ENCODE measurements around the gene ACSS1.
A peak's percentile ranks its signal among the peaks of the same experiment; 100 is the strongest.

The ACSS1 gene

DNA sequence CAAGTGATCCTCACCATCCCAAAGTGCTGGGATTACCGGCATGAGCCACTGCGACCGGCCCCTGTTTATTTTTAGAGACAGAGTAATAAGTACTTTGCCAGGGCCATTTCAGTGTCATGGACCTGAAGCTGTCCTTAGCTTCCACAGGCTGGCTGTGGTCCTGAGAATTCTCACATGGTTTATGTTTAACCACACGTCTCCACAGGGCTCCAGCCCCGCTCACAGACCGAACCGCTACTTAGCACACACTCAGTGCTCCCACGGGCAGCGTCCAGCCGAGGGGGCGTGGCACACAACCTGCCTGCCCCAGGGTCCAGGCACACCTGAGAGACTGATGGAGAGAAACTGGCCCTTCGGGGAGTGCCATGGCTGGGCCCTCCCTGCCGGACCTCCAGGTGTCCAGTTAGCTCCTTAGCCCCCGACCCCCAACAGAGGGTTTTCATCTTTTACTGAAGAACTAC, 11.7 kb downstream of the ACSS1 start:
- DNase-seq (ENCODE audit: low read depth) = no peak
- TF ChIP-seq, protein P1, sequence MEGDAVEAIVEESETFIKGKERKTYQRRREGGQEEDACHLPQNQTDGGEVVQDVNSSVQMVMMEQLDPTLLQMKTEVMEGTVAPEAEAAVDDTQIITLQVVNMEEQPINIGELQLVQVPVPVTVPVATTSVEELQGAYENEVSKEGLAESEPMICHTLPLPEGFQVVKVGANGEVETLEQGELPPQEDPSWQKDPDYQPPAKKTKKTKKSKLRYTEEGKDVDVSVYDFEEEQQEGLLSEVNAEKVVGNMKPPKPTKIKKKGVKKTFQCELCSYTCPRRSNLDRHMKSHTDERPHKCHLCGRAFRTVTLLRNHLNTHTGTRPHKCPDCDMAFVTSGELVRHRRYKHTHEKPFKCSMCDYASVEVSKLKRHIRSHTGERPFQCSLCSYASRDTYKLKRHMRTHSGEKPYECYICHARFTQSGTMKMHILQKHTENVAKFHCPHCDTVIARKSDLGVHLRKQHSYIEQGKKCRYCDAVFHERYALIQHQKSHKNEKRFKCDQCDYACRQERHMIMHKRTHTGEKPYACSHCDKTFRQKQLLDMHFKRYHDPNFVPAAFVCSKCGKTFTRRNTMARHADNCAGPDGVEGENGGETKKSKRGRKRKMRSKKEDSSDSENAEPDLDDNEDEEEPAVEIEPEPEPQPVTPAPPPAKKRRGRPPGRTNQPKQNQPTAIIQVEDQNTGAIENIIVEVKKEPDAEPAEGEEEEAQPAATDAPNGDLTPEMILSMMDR (IDR thresholded peaks at IDR 0.05; ENCODE audit: low read depth, low read length, missing control alignments) = no peak
- no peak overlapping the region for H3K4me3 ChIP-seq (ENCODE audit: low read depth, low read length)

DNA sequence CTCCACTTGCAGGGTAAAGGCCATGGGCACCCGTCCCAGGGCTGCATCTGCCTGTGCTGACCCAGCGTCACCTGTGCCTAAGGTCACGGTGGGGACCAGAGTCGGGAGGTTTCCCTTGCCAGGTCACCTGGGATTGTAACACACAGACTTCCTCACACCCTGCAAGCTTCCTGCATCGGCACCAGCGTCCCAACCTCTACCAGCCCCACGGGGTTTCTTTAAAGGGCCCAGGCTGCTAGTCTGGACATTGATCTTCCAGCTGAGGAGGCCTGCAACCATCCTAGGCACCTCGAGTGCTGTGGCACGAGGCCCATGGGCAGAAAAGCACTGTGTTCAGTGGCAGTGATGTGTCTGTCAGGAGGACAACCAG, 12.6 kb downstream of the ACSS1 start:
- no peak overlapping the region for H3K4me3 ChIP-seq (ENCODE audit: low read depth, low read length)
- TF ChIP-seq, protein P1 (IDR thresholded peaks at IDR 0.05; ENCODE audit: low read depth, low read length, missing control alignments) = no peak
- DNase-seq (ENCODE audit: low read depth) = no peak

DNA sequence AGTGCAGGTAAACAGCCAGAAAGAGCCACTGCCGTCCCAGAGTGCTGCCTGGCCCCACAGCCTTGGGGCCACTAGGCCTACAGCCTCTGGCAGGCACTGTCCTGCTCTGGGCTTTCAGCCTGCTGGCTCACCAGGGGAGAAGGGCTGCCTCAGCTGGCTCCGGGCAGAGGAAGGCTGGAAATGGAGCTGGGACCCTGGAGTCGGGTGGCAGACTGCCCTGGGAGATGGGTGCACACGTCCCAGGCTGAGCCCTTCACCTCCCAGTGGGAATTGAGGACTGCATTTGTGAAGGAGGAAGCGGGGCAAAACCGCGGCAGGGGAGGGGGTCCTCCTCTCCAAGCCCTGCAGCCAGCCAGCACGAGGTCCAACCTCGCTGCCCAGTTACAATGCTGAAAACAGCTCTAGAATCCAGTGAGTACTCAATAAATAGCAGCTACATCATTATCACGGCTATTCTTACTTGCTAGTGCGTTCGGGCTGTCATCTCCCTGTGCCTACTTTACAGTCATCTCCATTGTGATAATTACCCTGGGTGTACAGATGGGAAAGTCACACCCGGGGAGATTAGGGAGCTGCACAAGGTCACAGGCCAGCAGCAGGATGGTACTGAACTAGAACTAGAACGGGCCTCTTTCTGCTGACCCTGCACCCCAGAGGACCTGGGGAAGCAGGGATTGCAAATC, 13.1 kb downstream of the ACSS1 start:
- TF ChIP-seq, protein P1 (IDR thresholded peaks at IDR 0.05; ENCODE audit: low read depth, low read length, missing control alignments) = no peak
- DNase-seq (ENCODE audit: low read depth) = no peak
- H3K4me3 ChIP-seq (ENCODE audit: low read depth, low read length) = no peak overlapping the region

DNA sequence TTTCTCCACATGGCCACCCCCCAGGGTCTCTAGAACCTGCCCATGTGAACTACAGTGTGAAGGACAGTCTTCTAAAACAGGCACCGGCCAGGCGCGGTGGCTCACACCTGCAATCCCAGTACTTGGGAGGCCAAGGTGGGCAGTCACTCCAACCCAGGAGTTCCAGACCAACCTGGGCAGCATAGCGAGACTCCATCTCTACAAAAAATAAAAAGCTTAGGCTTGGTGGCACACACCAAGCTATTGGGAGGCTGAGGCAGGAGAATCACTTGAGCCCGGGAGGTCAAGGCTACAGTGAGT, 13.7 kb downstream of the ACSS1 start:
- no peak overlapping the region for H3K4me3 ChIP-seq (ENCODE audit: low read depth, low read length)
- no peak for DNase-seq (ENCODE audit: low read depth)
- TF ChIP-seq, protein P1 (IDR thresholded peaks at IDR 0.05; ENCODE audit: low read depth, low read length, missing control alignments) = no peak

DNA sequence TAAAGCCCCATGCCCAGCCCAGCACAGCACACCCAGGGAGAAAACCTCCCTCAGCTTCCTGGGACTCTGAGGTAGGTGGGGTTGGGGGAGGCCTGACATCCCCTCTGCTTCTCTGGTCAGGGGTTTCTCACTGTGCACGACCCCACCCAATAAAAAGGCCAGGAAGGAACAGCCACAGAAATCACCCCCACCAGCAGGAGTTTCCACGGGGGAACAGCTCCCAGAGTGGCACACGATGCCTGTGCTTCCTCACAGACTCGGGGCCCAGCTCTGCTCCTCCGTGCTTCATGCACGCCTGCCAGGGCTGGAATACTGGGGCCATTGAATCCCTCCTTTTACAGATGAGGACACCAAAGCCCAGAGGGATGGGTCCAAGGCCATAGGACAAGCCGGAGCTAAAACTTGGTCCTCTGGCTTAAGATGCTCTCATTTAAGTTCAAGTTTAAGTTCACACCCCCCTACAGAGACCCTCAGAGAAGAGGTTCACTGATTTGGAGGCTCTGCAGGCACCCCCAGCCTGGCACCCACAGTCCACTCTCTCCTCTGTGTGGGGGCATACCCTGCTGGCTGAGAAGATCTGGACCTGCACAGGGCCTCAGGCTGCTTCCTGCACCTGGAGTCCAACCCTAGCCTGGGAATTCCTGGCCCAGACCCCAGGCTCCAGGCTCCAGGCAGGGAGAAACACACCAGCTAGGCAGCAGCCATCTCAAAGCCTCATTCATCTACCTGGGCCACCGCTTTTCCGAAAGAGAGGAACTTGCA, 14.3 kb downstream of the ACSS1 start:
- no peak for DNase-seq (ENCODE audit: low read depth)
- TF ChIP-seq, protein P1 (IDR thresholded peaks at IDR 0.05; ENCODE audit: low read depth, low read length, missing control alignments) = no peak
- H3K4me3 ChIP-seq (ENCODE audit: low read depth, low read length) = no peak overlapping the region

DNA sequence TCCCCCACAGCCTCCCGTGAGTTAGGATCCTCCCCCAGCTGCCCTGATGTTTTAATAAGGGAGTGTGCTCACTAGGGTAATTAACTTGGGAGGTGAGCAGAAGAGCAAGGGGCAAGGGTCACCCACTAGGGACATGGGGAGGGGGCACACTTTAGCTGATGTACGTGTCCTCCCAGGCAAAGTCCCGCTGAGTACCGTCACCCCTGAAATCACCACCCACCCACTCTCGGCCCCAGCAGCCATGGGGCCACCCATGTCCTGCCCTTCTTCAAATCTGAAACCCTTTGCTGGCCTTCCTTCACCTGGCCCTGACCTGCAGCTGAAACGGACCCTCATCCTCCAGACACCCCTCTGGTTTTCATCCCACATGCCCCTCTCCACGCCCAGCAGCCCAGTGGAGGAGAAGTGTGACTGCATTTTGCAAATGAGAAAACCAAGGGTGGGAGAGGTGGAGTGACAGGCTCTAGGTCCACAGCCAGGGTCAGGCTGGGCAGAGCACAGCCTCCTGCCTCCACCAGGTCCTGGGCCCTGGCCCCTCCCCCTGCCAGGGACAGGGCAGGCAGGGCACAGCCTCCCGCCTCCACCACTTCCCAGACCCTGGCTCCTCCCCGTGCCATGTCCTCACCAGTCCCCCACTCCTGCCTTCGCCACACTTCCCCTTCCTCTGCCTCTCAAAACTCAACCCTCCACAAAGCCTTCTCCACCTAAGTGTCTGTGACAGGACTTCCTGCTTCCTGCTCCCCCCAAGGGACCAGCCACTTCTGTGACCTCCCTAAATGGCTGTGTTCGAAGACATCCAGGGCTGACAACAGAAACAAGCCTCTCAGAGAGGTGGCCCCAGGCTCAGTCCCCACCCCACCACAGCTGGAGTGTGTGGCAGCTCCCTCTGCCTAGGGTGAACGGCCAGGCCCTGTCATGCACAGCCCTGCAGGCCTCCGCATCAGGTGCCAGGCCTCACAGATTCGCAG, 15.1 kb downstream of the ACSS1 start:
- H3K4me3 ChIP-seq (ENCODE audit: low read depth, low read length) = no peak overlapping the region; the same call in 1 of the 2 replicates
- DNase-seq (ENCODE audit: low read depth) = peak; percentile 68
- TF ChIP-seq, protein P1 (IDR thresholded peaks at IDR 0.05; ENCODE audit: low read depth, low read length, missing control alignments) = no peak
